Activated effector memory CD4-positive, alpha-beta T cell treated with Interleukin-2 at 50 U/mL for 16 hours (primary cell): ENCODE measurements around the gene IL31RA.

Experiments used
- DNase-seq: peaks from one replicate; pipeline ENCODE4 v3.0.0-alpha.2; 2020

Gene IL31RA

GRCh38 chr5:55860709-55861108, 9.6 kb downstream of the IL31RA start:
- no peak for DNase-seq

- DNase-seq: no peak
These were observed 13.7 kb downstream of the IL31RA start for GRCh38 chr5:55864606-55865541.

- no peak for DNase-seq
These were observed 14.7 kb downstream of the IL31RA start for GRCh38 chr5:55865831-55866230.

DNA sequence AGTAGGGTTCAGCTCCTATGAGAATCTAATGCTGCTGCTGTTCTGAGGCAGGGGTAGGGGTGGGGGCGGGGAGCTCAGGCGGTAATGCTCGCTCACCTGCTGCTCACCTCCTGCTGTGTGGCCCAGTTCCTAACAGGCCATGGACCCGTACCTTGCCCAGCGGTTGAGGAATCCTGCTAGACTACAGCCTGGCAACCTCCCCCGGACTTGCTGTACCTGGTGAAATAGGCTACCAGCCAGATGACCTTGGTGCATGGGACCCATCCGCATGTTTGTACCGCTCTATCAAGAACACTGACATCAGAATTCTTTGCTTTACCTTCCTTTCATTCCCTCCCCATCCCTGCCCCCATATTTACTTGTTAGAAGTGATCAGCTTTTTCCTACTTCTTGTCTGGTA, 15.3 kb downstream of the IL31RA start:
- DNase-seq: no peak

DNA sequence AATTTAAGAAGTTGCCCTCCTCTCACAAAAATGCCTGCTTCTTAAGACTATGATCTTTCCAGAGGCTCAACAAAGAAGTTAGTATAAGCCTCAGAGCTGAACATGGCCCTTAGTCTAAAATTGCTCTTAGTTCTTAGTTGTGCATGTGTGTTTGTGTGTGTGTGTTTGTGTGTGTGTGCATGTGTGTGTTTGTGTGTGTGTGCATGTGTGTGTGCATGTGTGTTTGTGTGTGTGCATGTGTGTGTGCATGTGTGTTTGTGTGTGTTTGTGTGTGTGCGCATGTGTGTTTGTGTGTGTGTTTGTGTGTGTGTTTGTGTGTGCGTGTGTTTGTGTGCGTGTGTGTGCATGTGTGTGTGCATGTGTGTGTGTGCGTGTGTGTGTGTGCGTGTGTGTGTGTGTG, 15.8 kb downstream of the IL31RA start:
- DNase-seq: no peak

DNA sequence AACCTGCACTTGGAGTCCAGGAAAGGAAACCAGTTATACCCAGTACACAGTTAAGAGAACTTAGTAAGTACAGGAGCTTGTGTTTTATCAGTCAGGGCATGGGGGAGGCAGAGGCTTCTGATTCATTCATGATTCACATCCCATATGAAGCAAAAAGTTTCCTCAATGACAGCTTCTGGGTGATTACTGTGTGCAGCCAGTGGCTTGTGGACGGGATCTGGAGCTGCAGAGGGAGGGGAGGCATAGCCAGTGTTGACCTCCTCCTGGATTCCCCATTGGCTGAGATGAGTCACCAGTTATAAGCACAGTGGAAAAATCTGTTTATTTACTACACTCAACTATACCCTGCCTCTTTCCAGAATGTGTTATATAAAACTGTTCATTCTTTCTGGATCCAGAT, 17.7 kb downstream of the IL31RA start:
- no peak for DNase-seq

- DNase-seq: no peak
These were observed 18.7 kb downstream of the IL31RA start for GRCh38 chr5:55869847-55870246.

DNA sequence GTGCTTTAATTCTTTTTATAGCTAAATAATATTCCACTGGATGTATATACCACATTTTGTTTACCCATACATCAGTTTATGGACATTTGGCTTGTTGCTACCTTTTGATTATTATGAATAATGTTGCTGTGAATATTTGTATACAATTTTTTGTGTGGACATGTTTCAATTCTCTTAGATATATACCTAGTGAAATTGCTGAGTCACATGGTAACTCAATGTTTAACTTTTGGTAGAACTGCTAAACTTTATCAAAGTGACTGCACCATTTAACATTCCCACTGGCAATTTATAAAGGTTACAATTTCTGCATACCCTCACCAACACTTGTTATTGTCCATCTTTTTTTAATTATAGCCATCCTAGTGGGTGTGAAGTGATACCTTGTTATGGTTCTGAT, 22.1 kb downstream of the IL31RA start:
- no peak for DNase-seq

DNA sequence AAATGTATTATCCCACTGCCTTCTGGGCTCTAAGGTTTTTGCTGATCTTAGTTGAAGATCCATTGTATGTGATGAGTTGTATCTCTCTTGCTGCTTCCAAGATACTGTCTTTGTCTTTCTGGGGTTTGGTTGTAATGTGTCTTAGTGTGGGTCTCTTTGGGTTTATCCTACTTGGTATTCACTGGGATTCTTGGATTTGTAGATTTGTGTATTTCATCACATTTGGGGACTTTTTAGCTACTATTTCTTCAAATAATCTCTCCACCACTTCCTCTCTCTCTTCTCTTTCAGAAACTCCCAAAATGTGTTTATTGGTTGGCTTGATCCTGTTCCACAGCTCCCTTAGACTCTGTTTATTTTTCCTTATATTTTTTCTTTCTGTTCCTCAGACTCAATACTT, 26.5 kb downstream of the IL31RA start:
- DNase-seq: no peak

- DNase-seq: no peak
These were observed 29.3 kb downstream of the IL31RA start for GRCh38 chr5:55880453-55880852.

GRCh38 chr5:55885359-55885758, 34.2 kb downstream of the IL31RA start:
- no peak for DNase-seq

DNA sequence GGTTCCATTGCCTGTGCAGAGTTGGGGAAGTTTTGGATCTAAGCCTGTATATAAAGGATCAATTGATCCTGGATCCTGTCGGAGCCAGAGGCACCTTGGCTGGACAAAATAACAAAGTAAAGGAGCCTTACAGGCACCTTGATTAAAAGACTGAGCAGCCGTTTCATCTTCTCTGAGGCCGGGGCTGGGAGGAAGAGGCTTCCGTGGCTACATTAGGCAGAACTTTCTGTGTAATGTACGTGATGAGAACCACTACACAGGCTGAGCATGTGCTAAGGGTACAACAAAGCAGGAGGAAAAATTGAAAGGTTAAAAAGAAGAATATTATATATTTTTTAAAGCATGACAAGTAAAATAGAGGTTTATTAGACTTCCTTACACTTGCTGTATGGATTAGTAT, 37.0 kb downstream of the IL31RA start:
- DNase-seq: no peak

- DNase-seq: no peak
These were observed 41.3 kb downstream of the IL31RA start for GRCh38 chr5:55892479-55892878.

- no peak for DNase-seq
These were observed 43.0 kb downstream of the IL31RA start for GRCh38 chr5:55894135-55894534.

- no peak for DNase-seq
These were observed 44.2 kb downstream of the IL31RA start for GRCh38 chr5:55895346-55895745.

- DNase-seq: no peak
These were observed 45.1 kb downstream of the IL31RA start for GRCh38 chr5:55896238-55896637.

DNA sequence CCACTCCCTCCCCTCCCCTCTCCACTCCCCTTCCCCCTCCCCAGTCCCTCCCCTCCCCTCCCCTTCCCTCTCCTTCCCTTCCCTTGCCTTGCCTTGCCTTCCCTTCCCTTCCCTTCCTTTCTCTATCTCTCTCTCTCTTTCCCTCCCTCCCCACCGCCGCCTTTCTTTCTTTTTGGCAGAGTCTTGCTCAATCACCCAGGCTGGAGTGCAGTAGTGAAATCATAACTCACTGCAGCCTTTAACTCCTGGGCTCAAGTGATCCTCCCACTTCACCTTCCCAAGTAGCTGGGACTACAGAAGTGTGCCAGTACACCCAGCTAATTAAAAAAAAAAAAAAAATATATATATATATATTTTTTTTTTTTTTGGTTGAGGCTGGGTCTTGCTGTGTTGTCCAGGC, 45.5 kb downstream of the IL31RA start:
- DNase-seq: no peak

- no peak for DNase-seq
These were observed 46.2 kb downstream of the IL31RA start for GRCh38 chr5:55897206-55897894.

- DNase-seq: no peak
These were observed 46.7 kb downstream of the IL31RA start for GRCh38 chr5:55897905-55898304.

GRCh38 chr5:55899344-55899743, 48.2 kb downstream of the IL31RA start:
- DNase-seq: no peak

GRCh38 chr5:55900068-55900467, 48.9 kb downstream of the IL31RA start:
- no peak for DNase-seq

- DNase-seq: no peak
These were observed 49.6 kb downstream of the IL31RA start for GRCh38 chr5:55900776-55901175.

GRCh38 chr5:55902696-55903095, 51.5 kb downstream of the IL31RA start:
- no peak for DNase-seq

DNA sequence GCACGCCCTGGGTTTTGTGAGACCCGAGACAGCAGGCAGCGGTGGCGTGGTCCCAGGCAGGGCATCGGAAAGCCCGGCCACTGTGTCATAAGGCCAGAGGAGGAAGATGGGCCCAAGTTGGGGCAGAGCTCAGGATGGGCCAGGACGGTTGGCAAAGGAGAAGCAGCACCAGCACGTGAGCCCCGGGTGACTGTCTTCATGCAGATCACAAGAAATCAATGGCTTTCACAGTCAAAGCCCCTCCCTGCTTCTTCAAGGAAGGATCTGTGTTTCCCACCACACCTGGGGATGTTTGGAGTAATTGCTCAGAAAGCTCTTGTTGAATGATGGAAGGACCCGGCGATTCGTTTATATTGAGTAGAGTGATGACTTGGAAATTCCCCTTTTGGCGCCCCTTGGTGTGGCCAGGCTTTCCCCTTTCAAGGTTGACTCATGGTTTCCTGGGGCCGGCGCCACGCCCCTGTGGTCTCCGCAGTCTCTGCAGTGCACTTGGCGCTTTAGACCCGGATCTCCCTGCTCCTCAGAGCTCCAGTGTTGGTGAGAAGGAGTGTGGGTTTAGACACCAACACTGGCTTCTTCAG, 52.1 kb downstream of the IL31RA start:
- DNase-seq: peak; percentile 52
